Left colon (tissue), 2 donors: Measurements from ENCODE around the gene PPP2R5C. TPM values are rescaled to one million over a fixed set of nuclear protein-coding genes. Genes with fewer than 3 reads are reported as not detected.
A peak's percentile ranks its signal among the peaks of the same experiment; 100 is the strongest.
"Not testable (repeated sequence)": the region's sequence is repeated elsewhere in the genome, so short reads cannot be mapped to it uniquely, and the experiment has no call there.

Experiments used
- ATAC-seq: fragments of 200-7000 bp; cut with Tn5 transposase; one replicate; pipeline ENCODE4 v1.9.1; 2020; ENCODE audit warnings: mild to moderate bottlenecking, moderate library complexity
- DNase-seq, 2 donors: peaks; one replicate each; pipeline ENCODE4 v3.0.0-alpha.2; 2020
- intact Hi-C, 2 donors: fragments of 100-400 bp; cut with DNase I in 1 of 2; cut with micrococcal nuclease in 1 of 2; formaldehyde crosslinking; loops; one replicate each; pipeline versions ENCODE4 v1.11.2 to v1.14.0; 2022; cut with DNase I, micrococcal nuclease
- total RNA-seq, 2 donors: library from RNA; stranded (reverse); fragmentation: NEBNext Ultra II Directional; extraction: Animal tissue kit (Norgen Biotek cat#: 25700); gene quantifications; one replicate each; pipeline ENCODE4 v1.2.1, GENCODE V29; 2021
- donor health status: DM: no; HTN: no; CAD: no.
- donor health status: DM: yes; HTN: yes; CAD: no.

The PPP2R5C gene
- total RNA-seq, 2 donors from 2014 or later, result 139 to 144 TPM

- ATAC-seq, intact Hi-C loops, DNase-seq: not testable (repeated sequence)
These were observed 42.9 kb downstream of the PPP2R5C start for GRCh38 chr14:101804373-101804772.

DNA sequence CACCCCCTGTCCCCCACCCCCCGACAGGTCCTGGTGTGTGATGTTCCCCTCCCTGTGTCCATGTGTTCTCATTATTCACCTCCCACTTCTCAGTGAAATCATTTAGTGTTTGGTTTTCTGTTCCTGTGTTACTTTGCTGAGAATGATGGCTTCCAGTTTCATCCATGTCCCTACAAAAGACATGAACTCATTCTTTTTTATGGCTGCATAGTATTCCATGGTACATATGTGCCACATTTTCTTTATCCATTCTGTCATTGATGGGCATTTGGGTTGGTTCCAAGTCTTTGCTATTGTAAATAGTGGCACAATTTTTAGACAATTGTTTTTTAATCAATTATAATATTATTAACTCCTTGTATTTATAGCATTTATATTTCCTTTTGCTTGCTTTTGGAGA lies 44.7 kb downstream of the PPP2R5C start:
- DNase-seq, intact Hi-C loops, ATAC-seq: not testable (repeated sequence)

DNA sequence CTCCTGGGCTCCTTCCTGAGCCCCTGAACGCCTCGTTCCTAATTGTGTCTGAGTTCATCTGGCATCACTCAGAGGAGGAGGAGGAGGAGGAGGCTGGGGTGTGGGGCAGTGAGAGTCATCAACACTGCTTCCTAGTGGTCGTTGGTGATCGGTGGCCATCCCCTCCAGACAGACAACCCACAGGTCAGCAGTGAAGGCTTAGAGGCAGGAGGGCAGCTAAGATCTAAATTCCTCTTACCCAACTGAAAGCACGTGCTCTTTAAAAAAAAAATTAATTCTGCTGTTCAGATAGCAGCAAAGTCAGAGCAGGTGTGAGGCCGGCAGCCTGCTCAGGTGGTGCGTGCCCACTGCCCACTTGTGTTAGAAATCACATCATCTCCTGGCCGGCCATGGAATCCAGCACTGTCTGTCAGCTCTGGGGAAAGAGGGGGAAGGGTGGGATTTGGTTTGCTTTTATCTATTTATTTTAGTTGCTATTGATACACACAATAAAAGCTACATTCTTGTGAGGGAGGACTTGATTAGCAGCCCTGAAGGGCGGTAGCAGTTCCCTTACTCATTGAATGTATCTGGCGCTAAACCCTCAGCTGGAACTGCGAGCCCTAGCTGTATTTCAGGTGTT lies 46.6 kb downstream of the PPP2R5C start:
- intact Hi-C loops, result no loop called here
- ATAC-seq (no peak), DNase-seq (no peak)

GRCh38 chr14:101808894-101809670 lies 47.6 kb downstream of the PPP2R5C start:
- DNase-seq, result no peak
- intact Hi-C loops, result no loop called here
- peak; percentile 1 for ATAC-seq

DNA sequence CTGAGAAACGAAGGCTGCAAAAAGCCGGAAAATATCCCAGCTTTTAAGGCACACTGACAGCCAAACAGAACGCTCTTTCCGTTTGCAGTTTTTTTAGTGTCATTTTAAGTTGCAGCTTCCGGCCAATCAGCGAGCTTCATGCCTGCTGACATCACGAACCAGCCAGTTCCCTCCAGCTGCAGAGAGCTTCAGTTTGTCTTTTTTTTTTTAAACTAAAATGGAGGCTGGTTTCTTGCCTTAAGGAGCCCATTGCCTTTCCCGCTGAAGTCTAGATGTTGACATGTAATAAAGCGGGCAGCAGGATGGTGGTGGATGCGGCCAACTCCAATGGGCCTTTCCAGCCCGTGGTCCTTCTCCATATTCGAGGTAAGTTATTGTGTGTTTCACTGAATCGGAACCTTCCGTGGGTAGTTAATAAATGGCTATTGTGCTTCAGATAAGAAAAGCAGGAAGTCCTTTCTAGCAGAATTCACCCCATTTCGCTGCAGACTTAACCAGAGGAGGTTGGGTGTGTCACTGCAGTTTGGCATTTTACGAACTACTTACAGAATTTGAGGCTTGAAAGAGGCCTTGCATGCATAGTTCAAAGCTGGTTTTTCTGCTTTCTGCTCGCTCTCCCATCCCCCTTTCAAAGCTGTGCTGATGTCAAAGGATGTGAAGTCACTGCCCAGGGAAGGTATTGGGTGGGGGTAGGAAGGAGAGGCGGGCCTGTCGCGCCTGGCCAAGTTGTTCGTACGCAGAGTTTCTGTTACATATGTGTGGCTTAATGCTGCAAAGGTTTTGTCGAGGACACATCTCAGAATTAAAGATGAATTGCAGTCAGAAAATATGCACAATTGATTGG lies 48.4 kb downstream of the PPP2R5C start:
- ATAC-seq (peak; percentile 86), DNase-seq (peak; percentile 82 to 92)
- intact Hi-C loops, result no loop called here

DNA sequence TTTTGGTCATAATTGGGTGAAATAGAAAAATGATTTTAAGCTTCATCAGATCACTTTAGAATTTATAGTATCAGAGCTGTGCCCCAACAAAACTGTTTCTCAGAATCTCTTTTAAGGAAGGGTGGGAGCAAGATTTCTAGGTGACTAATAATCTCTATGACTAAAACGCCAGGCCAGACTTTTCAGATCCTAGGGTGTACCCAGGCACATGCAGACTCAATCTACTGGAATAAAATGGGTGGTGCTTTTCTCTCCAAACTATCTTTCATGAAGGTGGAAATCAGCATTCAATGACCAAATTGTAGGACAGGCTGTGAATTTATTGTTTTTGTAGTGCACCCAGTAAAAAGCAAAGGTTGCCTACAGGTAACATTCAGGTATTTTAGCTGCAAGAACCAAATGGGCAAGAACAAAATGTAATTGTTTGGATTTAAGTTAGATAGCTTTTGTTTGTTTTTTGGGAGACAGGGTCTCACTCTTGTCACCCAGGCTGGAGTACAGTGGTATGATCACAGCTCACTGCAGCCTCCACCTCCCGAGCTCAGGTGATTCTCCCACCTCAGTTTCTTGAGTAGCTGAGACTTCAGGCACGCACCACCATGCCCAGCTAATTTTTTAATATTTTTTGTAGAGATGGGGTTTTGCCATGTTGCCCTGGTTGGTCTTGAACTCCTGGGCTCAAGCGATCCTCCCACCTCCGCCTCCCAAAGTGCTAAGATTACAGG lies 49.5 kb downstream of the PPP2R5C start:
- DNase-seq (no peak), ATAC-seq (no peak)
- intact Hi-C loops, result no loop called here

GRCh38 chr14:101812071-101812470 lies 50.6 kb downstream of the PPP2R5C start:
- no peak for ATAC-seq
- intact Hi-C loops, result no loop called here
- peak in 1 of 2 donors; percentile 46 for DNase-seq

- ATAC-seq, result peak; percentile 38
- intact Hi-C loops, result no loop called here
- peak in 1 of 2 donors; percentile 34 for DNase-seq
These were observed 51.8 kb downstream of the PPP2R5C start for GRCh38 chr14:101813171-101813759.

DNA sequence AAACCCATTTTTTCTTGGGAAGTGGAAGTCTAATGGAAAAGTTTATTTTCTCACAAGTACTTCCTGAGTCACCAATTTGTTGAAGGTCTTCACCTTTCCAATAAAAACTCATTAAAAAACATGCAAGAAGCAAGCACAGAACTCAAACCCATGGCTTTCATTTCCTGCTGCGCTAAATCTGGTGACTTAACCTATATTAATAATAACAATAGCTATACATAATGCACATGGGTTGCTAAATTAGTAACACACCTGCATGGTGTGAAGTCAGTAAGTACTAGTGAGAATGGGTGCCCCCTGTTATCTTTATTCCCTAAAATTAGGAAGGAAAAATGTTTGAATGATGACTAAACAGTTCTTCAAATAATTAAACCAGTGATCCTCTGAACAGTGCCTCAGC lies 52.3 kb downstream of the PPP2R5C start:
- DNase-seq, result no peak
- ATAC-seq, result no peak
- intact Hi-C loops, result no loop called here

GRCh38 chr14:101814934-101815333 lies 53.4 kb downstream of the PPP2R5C start:
- intact Hi-C loops, result no loop called here
- no peak for ATAC-seq
- no peak for DNase-seq

- ATAC-seq, result no peak
- intact Hi-C loops, result no loop called here
- DNase-seq, result no peak
These were observed 54.5 kb downstream of the PPP2R5C start for GRCh38 chr14:101815994-101816393.

- ATAC-seq (no peak), DNase-seq (no peak)
- intact Hi-C loops, result no loop called here
These were observed 56.0 kb downstream of the PPP2R5C start for GRCh38 chr14:101817501-101818001.

DNA sequence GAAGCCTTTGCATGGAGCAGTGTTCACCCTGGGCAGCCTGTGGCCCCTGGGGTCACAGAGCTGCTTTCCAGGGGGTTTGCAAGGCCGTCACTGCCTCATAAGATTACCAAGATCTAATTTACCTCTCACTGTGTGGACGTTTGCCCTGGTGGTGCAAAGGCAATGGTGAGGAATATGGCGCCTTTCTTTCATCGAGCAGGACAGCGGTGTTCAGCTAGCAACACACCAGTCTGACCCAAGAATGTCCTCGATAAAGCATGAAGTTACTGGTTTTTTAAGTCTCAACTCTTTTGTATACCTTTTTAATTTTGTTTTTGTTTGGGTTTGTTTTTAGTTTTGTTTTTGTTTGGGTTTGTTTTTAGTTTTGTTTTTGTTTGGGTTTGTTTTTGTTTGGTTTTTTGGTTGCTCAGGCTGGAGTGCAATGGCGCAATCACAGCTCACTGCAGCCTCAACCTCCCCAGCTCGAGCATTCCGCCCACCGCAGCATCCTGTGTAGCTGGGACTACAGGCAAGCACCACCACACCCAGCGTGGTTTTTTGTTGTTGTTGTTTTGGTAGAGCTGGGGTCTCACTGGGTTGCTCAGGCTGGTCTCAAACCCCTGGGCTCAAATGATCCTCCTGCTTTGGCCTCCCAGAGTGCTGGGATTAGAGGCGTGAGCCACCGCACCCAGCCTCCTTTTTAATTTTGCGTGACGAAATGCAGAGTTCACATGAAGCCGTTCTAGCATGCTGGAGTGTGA lies 57.9 kb downstream of the PPP2R5C start:
- intact Hi-C loops, result no loop called here
- ATAC-seq (no peak), DNase-seq (no peak)

DNA sequence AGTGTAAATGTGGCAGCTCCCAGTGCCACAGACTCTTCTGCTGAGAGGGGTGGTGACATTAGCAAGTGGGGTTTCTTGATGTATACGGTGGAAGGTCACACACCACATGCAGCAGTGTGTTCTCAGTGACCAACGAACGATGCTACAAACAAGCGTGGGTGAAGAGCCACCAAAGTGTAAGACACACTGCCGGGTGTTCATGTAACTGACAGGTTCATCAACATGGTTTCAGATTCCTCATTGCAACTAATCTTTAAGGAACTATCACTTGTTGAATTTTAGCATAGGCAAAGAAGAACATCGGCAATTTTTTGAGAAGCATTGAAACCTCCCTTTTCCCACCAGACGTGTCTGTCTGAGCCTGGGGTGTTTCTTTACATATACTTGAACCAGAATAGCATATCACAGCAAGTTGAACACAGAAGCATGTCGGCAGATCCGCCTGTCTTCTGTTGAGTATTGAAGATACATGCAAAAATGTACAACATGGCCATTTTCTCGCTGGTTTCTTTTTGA lies 58.8 kb downstream of the PPP2R5C start:
- intact Hi-C loops, result no loop called here
- DNase-seq (no peak), ATAC-seq (no peak)

DNA sequence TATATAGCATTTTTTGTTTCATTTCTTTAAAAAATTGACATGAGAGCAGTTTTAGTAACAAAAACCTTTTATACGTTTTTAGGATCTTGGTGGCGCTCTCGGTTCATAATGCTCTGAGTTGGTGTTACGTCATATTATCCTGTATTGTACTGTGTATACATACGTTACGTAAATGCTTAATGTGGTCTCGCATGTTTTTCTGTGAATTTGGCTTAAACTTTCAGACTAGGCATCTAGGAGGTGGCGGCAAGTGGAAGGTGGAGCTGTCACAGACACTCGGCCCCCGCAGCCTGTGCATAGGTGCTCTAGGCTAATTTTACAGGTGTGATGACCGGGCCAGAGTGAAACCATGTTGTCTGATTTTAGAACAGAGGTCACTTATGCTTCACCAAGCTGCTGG lies 60.0 kb downstream of the PPP2R5C start:
- no peak for DNase-seq
- ATAC-seq, result no peak
- intact Hi-C loops, result no loop called here

- intact Hi-C loops, result no loop called here
- ATAC-seq, result peak; percentile 23
- DNase-seq, result no peak
These were observed 61.6 kb downstream of the PPP2R5C start for GRCh38 chr14:101823066-101823465.

DNA sequence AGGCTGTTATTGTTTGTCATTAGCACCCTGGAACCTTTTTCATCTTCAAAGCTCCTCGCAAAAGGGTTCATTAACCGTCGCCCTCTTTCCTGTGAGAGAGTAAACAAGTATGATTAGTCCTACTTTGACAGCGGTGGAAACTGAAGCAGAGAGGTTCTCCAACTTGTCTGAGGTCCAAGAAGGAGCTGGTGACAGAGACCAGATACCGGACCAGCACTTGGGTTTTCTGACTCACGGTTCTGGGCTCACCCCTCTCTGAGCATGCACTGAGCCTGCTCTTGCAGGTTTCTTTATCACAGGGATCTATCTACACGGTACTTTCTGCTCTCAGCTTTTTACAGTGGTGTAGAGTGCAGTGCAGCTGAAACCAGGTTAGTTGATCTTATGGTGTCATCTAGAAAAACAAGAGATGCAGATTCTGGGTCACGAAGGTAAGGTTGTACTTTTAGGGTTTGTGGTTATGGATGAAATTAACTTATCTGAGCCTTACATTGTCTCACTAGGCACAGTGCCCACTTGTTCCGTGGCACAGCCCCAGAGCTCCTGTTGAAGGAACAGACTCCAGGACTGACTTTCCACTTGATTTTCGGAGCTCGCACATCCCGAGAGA lies 62.1 kb downstream of the PPP2R5C start:
- peak; percentile 46 for ATAC-seq
- peak; percentile 40 to 62 for DNase-seq
- intact Hi-C loops, result no loop called here
